Measurements from ENCODE around the gene SFN.
"Not testable (repeated sequence)": the region's sequence is repeated elsewhere in the genome, so short reads cannot be mapped to it uniquely, and the experiment has no call there.

The SFN gene

DNA sequence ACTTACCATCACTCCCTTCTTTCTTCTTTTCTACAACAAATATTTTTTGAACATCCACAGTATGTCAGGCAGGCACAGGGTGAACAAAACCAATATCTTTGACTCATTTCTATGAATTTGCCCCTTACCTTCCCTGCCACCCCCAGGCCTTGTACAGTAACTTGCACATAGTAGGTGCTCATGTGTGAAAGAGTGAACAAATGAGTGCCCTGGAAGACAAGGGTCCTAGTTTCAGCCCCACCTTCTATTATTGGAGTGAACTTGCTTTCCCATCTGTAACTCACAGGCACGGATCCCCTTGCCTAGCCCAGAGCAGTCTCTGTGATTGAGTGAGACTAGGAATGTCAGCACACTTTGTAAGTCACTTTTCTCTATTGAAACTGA is 23.6 kb upstream of the SFN start:
- no peak for DNase-seq (ENCODE audit: low spot score)

DNA sequence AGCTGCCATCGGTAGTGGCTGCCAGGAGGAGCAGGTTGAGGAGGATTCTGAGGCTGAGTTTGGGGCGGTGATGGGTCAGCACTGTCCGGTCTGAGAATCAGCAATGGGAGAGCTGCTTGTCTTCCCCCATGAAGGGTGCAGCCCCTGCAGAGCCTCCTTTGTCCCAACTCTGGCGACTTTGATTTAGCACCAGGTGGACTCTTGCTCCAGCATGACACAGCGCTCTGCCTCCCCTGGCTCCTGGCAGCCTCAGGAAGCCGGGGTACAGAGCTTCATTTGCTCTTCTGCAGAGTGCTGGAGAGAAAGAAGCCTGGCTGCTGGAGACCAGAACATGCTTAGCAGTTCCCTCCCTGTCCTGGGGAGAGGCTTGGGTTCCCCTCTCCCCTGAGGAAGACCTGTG is 23.2 kb upstream of the SFN start:
- no peak for DNase-seq (ENCODE audit: low spot score)

DNA sequence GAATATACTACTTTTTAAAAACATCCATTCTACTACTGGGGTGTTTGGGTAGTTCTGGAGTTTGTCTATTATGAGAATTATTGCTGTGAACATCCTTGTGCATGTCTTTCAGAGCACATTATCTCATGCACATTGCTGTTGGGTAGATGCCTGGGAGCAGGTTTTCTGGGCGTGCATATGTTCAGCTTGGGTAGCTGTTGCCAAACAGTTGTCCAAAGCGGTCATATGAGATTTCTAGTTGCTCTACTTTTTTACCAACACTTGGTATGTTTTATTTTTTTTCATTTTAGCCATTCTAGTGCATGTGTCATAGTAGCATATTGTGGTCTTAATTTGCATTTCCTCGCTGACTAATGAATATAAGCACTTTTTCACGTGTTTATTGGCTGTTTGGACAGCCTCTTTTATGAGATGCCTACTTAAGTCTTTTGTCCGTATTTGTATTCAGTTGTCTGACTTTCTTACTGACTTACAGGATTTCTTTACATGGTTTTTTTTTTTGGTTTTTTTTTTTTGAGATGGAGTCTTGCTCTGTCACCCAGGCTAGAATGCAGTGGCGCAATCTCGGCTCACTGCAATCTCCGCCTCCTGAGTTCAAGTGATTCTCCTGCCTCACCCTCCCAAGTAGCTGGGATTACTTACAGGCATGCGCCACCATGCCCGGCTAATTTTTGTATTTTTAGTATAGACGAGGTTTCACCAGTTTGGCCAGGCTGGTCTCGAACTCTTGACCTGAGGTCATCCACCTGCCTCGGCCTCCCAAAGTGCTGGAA is 18.3 kb upstream of the SFN start:
- DNase-seq (ENCODE audit: low spot score) = no peak

DNA sequence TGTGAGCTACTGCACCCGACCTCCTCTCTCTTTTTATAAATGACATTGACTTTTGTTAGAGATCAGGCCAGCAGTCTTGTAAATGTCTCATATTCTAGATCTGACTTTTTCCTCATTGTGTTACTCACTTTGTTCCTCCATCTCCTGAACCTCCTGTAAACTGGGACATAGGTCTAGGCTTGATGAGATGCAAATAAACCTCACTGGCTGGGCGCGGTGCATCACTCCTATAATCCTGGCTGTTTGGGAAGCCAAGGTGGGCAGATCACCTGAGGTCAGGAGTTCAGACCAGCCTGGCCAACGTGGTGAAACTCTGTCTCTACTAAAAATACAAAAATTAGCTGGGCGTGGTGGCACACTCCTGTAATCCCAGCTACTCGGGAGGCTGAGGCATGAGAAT is 15.1 kb upstream of the SFN start:
- DNase-seq (ENCODE audit: low spot score) = not testable (repeated sequence)

DNA sequence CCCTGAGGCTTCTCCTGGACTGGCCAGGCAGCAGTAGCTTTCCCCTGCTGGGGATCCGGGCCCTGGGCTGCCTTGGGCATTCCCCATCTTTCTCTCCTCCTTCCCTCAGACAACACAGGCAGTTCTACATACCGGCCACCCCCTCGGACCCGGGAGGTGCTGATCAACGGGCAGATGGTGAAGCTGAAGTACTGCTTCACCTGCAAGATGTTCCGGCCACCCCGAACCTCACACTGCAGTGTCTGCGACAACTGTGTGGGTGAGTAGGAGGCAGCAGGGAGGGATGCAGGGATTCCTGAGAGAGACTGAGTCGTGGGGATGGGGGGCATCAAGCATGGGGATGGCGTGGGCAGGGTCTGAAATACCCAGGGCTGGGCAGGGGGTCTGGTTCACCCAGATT is 14.4 kb upstream of the SFN start:
- DNase-seq (ENCODE audit: low spot score) = no peak

DNA sequence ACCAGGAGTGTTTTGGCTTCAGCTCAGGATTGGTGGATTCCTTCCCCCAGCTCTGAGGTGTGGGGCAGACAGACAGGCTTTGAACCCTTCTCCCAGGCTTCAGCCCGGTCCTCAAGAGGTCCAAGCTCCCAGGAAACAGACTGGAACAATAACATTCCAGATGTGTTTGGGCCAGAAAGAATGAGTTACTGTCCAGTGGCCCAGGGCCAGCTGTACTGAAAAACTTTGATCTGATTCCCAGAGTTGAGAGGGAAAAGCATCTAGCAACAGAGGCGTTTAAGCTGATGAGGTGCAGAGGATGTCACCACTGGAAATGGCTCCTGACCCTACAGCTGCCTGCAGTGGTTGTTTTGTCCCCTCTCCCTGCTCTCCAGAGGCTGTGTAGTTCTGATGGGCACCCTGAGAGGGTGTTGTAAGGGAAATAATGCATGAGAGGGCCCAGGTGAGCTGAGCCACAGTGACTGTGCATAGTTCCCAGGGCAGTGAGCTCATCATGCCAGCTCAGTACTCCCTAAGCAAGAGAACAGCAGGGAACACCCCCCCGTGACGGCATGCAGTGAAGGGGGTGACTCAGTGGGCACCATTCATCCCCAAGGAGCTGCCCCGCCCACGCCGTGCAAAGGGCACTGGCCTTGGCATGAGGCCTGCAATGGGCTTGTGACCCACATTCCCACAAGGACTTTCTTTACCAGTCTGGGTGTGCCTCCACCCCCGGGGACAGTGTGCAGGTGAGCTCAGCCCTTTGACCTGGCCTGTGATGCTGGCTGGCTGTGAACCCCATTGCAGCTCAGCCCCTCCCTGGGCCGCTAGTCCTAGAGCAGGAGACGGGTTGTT is 13.8 kb upstream of the SFN start:
- no peak for DNase-seq (ENCODE audit: low spot score)

DNA sequence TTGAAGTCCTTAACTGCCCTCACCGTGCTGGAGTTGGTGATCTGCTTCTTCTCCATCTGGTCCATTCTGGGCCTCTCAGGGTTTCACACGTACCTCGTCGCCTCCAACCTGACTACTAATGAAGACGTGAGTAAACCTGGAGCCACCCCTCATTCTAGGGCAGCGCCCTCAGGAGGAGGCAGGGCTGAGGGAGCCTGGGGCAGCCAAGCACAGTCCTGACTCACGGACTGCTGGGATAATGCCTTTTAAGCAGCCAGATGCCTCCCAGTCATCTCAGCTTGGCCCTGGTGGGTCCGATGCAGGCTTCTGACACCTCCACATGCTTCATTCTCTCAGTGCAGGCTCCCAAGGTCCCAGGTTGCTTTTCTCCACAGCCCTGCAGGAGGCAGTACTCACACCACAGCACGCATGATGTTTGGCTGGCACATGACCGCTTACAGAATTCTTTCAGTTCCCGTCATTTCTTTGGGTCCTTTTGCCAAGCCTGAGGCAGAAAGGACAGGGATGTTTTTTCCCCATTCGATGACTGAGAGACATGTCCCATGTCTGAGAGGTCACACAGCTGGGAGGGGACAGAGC is 11.8 kb upstream of the SFN start:
- no peak for DNase-seq (ENCODE audit: low spot score)

DNA sequence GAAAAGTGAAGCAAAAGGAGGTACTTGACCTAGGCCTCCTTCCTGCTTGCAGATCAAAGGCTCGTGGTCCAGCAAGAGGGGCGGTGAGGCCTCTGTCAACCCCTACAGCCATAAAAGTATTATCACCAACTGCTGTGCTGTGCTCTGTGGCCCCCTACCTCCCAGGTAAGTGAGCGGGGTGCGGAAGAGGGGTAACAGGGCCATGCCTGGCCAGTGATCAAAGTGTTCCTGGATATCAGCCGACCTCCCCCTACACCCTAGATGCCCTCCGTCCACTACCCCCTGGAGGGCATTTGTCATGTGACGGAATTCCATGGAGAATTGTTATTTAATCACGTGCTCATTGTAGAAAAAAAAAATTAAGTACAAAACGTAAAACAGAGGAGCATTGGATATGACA is 10.2 kb upstream of the SFN start:
- DNase-seq (ENCODE audit: low spot score) = no peak

DNA sequence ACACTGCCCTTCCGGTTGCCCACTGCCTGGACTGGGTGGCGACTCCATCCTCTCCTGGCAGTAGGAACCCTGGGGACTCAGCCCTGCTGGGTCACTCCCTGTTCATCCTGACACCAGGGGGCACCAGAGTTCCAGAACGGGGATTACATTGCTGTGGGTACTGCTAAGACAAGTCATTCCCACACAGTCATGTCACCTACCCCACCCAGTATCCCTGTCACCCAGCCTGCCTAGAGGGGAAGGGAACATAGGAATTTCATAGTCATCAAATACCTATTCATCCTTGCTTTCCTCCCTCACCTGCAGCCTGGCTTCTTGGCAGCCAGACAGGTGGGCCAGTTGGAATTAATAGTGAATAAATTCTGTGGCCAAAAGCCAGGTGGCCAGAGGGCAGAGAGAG is 9.8 kb upstream of the SFN start:
- peak; percentile 85 for DNase-seq (ENCODE audit: low spot score)

DNA sequence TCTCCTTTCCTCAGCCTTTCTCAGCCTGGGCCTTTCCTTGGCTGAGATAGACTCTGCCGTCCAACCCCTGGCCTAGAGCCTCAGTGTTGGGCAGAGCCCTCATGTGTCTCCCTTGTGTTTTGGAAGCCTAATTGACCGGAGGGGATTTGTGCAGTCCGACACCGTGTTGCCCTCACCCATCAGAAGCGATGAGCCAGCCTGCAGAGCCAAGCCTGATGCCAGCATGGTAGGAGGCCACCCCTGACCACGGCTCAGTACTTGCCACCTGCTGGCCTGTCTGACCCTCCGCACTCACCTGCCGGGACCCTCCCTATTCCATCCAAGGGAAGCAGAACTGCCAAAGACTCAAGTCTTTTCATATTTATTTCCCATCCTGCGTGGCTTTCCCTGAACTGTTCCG is 9.3 kb upstream of the SFN start:
- DNase-seq (ENCODE audit: low spot score) = no peak

DNA sequence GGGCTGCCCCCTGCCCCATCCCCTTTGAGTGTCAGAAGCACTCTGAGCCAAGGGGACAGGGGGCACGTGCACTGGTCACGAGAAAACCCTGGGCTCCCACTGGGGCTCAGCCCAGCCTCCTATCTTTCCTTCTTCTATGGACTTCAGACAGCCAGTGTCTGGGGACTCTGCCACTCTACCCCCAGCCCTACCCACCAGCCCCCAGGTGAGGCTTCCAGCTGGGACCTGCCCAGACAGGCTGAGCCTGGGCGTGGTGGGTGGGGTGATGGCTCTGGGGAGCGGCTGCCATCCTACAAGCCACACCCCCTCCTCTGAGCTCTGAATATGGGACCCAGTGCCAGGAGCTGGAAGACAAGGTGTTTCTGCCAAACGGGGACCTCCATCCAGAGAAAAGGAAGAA is 8.0 kb upstream of the SFN start:
- DNase-seq (ENCODE audit: low spot score) = no peak

DNA sequence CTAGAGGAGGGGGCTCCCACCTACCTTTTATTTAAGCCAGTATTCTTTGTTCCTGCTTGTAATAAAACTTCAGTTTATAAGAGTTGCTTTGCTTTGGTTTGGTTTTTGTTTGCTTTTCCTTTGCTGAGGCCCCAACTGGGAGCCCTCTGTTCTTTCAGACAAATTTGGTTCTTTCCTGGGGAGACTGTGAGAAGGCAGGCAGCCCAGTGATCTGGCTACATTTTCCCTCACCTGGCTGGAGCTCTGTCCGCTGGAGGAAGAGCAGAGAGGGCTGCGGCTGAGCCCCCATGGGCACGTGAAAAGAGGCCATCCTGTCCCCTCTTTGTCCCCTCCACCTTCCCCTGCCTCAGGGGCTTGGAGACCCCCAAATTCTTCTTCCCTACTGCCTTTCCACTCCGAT is 7.3 kb upstream of the SFN start:
- DNase-seq (ENCODE audit: low spot score) = no peak

DNA sequence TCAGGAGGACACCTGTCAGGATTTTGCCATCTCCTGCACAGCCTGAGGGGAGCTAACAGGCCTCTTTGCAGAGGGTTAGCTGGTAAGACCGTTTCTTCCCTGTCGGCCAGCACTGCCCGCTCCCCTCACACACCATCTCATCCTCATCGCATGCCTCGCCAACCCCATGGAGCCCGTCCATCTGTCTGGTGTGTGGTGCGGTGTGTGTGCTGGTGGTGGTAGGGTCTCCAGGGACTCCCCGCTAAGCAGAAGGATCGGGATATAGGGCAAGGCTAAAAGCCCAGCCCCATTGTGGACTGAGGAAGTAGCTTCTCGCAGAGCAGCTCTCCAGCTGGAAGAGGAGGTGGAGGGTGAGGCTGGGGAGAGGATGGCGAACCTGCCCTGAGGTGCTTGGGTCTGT is 6.8 kb upstream of the SFN start:
- DNase-seq (ENCODE audit: low spot score) = no peak

DNA sequence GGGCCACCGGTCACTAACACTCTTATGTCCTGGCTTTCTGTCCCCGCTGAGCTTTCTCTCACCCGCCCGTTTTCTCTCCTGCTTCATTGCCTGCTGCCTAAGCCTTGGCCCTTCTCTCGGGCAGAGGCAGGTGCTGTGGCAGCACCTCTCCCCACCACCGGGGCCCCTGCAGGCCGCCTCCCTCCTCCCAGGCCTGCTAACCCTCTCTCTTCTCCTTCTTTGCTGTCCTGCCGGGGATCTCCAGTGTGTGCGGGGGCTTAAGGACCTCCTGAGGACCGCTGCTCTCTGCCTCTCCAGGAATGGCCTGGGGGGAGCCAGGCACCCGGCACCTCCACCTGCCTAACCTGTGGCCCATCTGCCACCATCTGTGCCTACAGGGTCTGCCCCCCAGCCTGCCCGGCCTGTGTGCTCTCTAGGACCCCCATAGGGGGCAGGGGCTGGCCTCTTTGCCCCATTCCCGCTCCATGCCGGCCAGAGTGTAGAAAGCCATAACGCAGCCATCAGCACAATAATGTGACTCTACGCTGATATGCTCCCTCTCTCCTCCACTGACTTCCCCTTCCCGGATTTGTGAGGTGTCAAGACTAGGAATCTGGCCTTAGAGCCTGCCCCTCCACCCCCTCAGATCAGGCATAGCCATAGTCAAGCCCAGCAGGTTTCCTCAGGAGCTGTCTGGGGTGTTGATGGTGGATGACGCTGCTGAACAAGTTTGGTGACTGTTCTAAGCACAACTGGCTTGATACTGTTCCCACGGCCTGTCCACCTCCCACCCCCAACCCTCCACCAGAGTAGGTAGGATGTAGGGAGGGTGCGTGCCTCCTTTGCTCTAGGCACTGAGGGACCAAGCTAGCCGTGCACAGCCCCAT is 6.1 kb upstream of the SFN start:
- DNase-seq (ENCODE audit: low spot score) = no peak

DNA sequence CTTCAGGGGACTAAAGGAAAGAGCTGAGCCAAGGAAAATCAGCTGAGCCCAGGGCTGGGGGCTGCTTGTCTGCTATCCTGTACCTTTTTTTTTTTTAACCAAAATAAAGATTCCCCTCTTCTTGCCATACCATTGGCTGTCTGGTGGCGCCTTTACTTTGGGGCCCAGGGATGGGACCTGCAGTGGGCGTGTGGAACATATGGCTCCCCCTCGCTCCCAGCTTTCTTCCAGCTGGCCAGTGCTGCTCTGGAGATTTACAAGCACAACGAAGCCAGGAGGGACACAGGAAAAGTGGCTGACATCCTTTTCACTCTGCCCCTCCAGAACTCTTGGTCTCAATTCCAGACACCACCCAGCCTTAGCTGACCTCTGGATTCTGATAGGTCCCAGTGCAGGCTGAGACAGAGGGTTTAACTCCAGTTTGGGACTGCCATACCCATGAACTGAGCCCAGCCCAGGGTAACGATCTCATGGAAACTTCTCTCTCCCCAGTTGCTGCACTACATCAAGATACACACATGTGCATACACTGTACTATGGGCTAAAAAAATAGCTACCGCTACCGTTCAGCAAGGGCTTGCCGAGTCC is 5.4 kb upstream of the SFN start:
- DNase-seq (ENCODE audit: low spot score) = no peak

DNA sequence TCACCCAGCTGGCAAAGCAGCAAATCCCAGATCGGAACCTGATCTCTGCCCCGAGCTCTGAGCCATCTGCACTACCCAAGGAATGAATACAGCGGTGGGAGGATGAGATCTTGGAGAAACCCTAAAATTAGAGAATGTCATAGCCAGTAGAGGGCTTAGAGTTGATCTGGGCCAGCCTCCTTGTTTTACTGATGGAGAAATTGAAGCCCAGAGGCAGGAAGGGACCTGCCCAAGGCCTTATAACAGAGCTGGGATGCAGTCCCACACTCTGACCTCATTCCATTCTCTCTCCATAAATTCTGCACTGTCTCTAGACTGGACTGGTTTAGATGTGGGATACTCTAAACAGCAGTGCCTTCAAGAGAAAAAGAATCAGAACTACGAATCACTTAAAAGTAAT is 4.8 kb upstream of the SFN start:
- no peak for DNase-seq (ENCODE audit: low spot score)

DNA sequence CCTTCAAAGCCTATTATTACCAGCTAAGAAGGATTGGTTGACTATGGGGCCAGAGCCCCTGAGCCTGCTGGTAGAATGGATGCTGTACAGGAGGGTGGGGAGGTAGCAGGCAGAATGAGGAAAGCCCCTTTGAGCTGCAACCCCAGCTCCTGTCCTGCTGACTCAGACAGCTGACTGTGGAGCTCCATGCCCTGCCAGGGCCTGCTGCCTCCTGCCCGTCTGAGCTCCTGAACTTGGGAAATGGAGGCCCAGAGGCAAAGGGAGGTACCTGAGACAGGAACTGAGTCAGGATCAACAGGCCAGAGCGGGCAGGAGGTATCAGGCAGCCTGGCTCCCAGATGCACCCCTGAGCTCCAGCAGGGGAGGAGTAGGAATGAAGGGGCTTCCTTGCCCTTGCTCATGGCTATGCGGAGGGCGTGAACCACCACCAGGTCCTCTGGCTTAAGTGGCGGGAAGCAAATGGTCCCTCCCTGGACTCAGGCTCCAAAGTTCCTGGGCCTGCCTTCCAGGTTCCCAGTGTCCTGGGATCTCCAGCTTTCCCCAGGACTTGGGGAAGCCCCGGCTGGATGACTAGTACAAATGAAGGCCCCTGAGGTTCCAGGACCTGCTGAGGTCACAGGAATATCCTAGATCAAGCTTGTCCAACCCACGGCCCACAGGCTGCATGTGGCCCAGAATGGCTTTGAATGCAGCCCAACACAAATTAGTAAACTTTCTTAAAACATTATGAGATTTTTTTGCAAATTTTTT is 3.9 kb upstream of the SFN start:
- DNase-seq (ENCODE audit: low spot score) = no peak

DNA sequence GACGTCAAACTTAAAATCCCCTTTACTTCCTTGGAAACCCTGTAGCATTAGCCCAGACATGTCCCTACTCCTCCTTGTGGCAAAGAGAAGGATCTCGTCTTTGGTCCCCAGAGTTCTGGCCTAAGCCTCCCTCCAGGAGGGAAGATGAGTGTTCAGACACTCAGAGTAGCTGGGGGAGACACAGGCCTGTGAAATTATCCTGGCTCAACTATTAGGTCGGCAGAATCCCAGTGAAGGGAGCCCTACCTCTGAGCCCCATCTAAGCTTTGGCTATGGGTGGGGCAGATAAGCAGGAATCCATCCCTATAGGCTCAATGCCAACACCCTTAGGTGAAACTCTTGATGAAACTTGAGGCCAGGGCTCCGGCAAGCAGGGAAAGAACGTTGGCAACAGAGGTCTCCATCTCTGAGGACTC is 1.7 kb upstream of the SFN start:
- DNase-seq (ENCODE audit: low spot score) = no peak

DNA sequence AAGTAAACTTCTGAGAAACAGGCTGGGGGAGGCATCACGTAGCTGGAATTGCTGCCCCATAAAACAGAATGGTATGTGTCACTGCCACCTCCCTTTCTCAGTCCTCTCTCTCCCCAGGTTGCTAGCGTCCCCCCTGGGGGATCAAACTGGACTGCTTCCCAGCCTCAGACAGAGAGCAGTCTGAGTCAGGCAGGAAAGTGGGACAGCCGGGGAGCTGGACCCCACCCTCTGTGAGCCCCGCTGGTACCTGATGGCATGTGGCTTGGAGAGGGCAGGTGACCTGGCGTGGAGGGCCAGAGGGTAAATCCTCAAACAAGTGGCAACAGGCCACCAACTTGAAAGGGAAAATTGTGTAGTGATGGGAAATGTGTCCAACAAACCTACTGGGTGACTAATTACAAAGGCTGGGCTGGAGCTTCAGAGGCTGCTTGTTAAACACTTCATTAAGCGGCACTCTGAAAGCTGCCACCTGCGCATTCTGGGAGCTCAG is 1.0 kb upstream of the SFN start:
- no peak for DNase-seq (ENCODE audit: low spot score)

DNA sequence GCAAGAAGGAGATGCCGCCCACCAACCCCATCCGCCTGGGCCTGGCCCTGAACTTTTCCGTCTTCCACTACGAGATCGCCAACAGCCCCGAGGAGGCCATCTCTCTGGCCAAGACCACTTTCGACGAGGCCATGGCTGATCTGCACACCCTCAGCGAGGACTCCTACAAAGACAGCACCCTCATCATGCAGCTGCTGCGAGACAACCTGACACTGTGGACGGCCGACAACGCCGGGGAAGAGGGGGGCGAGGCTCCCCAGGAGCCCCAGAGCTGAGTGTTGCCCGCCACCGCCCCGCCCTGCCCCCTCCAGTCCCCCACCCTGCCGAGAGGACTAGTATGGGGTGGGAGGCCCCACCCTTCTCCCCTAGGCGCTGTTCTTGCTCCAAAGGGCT is 732 bp downstream of the SFN start:
- DNase-seq (ENCODE audit: low spot score) = no peak

Data from NAMALWA (cell line).